Kidney (tissue), 14 donors: ENCODE results near the gene CILP2. TPM values are rescaled to one million over a fixed set of nuclear protein-coding genes. Genes with fewer than 3 reads are reported as not detected.

ENCODE experiments used
- DNase-seq, 5 donors: peaks; one replicate each; pipeline ENCODE4 v3.0.0-alpha.2; 2013 to 2020
- FAIRE-seq: peaks from 2 replicates; lab custom pipeline; 2012; peaks lifted over from hg19 to GRCh38; lab: Jason Lieb, UNC
- H3K27ac ChIP-seq, 2 donors: one replicate each; pipeline ENCODE4 v1.7.0; 2013; ENCODE audit warnings: low read depth in 2 of 2, low read length in 2 of 2, inconsistent platforms in 1 of 2
- H3K27me3 ChIP-seq: one replicate; pipeline ENCODE4 v1.7.1; 2013; ENCODE audit warnings: low read length, inconsistent platforms; ENCODE audit not compliant: control insufficient read depth, insufficient read depth
- H3K36me3 ChIP-seq, 3 donors: one replicate each; pipeline versions ENCODE4 v1.7.0 to v1.7.1; 2013; ENCODE audit warnings: low read length in 3 of 3, control low read depth in 1 of 3, inconsistent platforms in 1 of 3; ENCODE audit not compliant: insufficient read depth in 3 of 3, control insufficient read depth in 2 of 3
- H3K4me1 ChIP-seq, 3 donors: one replicate each; pipeline versions ENCODE4 v1.7.0 to v1.7.1; 2013; ENCODE audit warnings: low read length in 3 of 3, inconsistent platforms in 1 of 3, low read depth in 1 of 3; ENCODE audit not compliant: control insufficient read depth in 2 of 3, insufficient read depth in 2 of 3
- H3K4me3 ChIP-seq, 3 donors: one replicate each; pipeline versions ENCODE4 v1.7.0 to v1.8.1; 2013; ENCODE audit warnings: low read length in 3 of 3, control low read depth in 1 of 3, inconsistent platforms in 1 of 3
- H3K9ac ChIP-seq, 3 donors: one replicate each; pipeline versions ENCODE4 v1.7.0 to v1.7.1; 2013; ENCODE audit warnings: low read length in 3 of 3, control low read depth in 1 of 3, inconsistent platforms in 1 of 3
- H3K9me3 ChIP-seq, 3 donors: one replicate each; pipeline versions ENCODE4 v1.7.0 to v1.7.1; 2013; ENCODE audit warnings: low read length in 3 of 3, control low read depth in 1 of 3, inconsistent platforms in 1 of 3; ENCODE audit not compliant: control insufficient read depth in 2 of 3, insufficient read depth in 1 of 3
- intact Hi-C: fragments of 100-400 bp; cut with DNase I; formaldehyde crosslinking; loops from one replicate; pipeline ENCODE4 v1.11.1; 2022
- polyA plus RNA-seq: library from polyadenylated mRNA; stranded (reverse); fragments of 350-450 nt; fragmentation: Illumina TruSeq; extraction: RNeasy Lipid Tissue Mini Kit (QIAGEN cat#74804); gene quantifications from one replicate; pipeline ENCODE4 v1.2.3, GENCODE V29; 2014; ENCODE audit warnings: low read depth, low replicate concordance; ENCODE audit not compliant: insufficient read depth
- total RNA-seq: library from RNA; stranded (reverse); fragmentation: NEBNext Ultra II Directional; extraction: Animal tissue kit (Norgen Biotek cat#: 25700); gene quantifications from one replicate; pipeline ENCODE4 v1.2.1, GENCODE V29; 2021
- TF ChIP-seq, protein P1 (sequence below): IDR thresholded peaks from 3 replicates; pipeline ENCODE4 v1.5.1; 2012; ENCODE audit warnings: mild to moderate bottlenecking, moderate library complexity, borderline replicate concordance; ENCODE audit not compliant: insufficient read depth; ENCODE audit errors: extremely low read depth
- donor health status: control.
- donor health status: control.
- donor health status: control.
- donor health status: control.
- donor health status: control.
- donor health status: DM: yes; HTN: yes; CAD: no.
- donor health status: Normal renal cell carcinoma (clear cell type).

Gene CILP2
- total and polyA plus RNA-seq, 2 donors from 2014 or later, result 0.41 TPM; not detected in 1

DNA sequence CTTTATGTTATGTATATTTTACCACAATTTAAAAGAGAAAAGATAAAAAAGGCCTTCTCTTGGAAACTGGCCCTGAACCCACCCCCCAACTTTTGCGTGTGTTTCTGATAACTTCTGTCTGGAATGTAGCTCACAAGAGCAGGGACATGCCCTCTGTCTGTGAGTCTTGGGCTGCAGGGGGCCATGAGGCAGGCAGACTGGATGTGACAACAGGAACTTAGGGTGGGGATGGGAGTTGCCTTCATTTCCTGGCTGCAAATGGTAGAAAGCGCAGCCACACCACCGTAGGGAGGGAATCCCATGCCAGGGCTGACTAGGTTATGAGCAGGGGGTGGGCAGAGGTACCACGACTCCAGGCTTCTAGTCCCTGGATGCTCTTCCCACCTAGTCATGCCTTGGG is 21.9 kb downstream of the CILP2 start:
- TF ChIP-seq, protein P1, sequence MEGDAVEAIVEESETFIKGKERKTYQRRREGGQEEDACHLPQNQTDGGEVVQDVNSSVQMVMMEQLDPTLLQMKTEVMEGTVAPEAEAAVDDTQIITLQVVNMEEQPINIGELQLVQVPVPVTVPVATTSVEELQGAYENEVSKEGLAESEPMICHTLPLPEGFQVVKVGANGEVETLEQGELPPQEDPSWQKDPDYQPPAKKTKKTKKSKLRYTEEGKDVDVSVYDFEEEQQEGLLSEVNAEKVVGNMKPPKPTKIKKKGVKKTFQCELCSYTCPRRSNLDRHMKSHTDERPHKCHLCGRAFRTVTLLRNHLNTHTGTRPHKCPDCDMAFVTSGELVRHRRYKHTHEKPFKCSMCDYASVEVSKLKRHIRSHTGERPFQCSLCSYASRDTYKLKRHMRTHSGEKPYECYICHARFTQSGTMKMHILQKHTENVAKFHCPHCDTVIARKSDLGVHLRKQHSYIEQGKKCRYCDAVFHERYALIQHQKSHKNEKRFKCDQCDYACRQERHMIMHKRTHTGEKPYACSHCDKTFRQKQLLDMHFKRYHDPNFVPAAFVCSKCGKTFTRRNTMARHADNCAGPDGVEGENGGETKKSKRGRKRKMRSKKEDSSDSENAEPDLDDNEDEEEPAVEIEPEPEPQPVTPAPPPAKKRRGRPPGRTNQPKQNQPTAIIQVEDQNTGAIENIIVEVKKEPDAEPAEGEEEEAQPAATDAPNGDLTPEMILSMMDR, result no peak
- Histone ChIP-seq H3K9me3 (no peaks in the 10 kb centered on the region), H3K27me3 (no peaks in the 10 kb centered on the region), H3K4me3 (no peak overlapping the region), H3K9ac (no peak overlapping the region), H3K36me3 (no peaks in the 10 kb centered on the region), H3K4me1 (no peaks in the 10 kb centered on the region), H3K27ac (no peak overlapping the region)
- FAIRE-seq, result no peak
- intact Hi-C loops, result no loop called here
- DNase-seq, result no peak

DNA sequence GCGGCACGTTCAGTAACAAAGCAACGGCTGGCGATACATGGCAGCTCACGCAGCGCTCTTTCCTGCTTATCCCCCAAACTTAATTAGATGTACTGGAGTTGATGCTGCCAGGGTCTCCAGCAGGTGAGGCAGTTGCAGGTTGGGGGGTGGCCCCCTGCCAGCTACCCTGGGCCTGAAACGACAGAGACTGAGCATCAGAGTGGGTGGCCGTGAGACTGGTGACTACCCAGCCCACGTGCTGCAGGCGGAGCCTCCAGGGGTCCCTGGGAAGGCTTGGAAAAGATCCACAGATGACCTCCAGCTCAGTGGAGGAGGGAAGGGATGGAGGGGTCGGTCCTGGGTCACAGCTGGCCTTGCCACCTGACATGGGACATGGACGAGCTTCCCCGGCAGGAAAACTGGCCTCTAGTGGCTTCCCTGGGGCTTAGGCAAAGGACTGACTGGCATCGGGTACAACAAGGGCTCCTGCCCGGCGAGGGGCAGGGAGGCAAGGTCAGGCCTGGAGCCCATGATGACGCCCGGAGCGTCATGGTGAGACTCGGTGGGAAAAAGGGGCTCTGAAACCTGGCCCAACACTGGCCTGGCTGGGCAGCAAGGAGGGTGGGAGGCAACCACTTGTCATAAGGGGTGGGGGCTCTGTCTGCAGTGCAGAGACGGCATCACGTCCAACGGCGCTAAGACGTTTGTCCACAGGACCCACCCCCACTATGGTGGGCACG is 24.0 kb downstream of the CILP2 start:
- Histone ChIP-seq H3K36me3 (no peaks in the 10 kb centered on the region), H3K4me3 (no peak overlapping the region), H3K9ac (no peak overlapping the region), H3K4me1 (no peaks in the 10 kb centered on the region), H3K27ac (no peak overlapping the region), H3K27me3 (no peaks in the 10 kb centered on the region), H3K9me3 (no peaks in the 10 kb centered on the region)
- no peak for FAIRE-seq
- intact Hi-C loops, result no loop called here
- no peak for DNase-seq
- TF ChIP-seq, protein P1, result no peak

DNA sequence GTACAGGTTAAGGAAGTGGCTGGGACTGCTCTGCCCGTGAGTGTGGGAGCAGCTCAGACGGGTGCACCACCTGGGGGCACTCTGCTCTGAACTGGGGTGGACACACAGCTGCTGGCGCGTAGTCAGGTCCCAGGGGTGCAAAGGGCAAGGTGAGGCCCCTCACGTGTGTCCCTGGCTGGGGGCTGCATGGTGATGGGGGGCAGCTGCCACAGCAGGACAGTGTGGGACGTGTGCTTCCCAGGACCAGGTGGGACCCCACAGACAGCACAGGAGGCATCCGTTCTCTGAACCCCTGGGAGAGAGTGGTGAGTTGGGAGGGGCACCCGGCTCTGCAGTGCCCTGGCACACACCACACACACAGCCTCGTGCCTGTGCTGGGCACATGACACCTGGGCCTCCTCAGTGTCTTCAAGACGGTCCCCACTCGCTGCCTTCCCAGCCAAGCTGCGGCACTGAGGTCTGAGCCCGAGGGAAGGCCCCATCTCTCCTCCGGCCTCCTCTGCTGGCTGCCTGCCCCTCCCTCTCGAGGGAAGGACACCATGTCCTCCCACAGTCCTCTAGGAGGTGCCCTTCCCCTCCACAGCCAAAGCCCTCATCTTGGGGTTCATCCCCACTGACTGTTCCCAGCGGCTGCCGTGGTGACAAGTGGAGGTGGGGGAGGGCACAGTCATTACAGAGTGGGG is 24.7 kb downstream of the CILP2 start:
- H3K9ac ChIP-seq, result no peak overlapping the region
- FAIRE-seq (no peak), DNase-seq (no peak)
- H3K27ac ChIP-seq, result no peak overlapping the region
- H3K9me3 ChIP-seq, result no peaks in the 10 kb centered on the region
- H3K36me3 ChIP-seq, result no peaks in the 10 kb centered on the region
- H3K4me3 ChIP-seq, result no peak overlapping the region
- no peaks in the 10 kb centered on the region for H3K4me1 ChIP-seq
- intact Hi-C loops, result no loop called here
- TF ChIP-seq, protein P1, result no peak
- no peaks in the 10 kb centered on the region for H3K27me3 ChIP-seq
